ENCODE measurements around the gene FAM193A.

DNA sequence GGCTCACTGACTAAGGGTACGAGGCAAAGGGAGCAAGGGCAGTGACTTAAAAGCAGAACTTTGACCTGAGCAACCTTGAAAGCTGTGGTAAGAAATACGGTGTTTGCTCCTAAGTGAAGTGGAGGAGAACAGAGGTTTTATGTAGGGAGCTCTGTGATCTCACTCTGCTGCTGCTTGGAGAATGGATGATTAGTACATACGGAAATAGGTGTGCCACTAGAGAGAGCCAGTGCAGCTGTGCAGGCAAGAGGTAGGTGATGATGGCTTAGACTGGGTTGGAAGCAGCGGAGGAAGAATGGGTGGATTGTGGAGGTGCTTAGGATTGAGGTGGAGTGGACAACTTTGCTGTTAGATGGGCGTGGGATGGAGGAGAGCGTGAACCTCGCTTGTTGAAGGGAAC, 85.0 kb downstream of the FAM193A start:
- TF ChIP-seq, protein P1, sequence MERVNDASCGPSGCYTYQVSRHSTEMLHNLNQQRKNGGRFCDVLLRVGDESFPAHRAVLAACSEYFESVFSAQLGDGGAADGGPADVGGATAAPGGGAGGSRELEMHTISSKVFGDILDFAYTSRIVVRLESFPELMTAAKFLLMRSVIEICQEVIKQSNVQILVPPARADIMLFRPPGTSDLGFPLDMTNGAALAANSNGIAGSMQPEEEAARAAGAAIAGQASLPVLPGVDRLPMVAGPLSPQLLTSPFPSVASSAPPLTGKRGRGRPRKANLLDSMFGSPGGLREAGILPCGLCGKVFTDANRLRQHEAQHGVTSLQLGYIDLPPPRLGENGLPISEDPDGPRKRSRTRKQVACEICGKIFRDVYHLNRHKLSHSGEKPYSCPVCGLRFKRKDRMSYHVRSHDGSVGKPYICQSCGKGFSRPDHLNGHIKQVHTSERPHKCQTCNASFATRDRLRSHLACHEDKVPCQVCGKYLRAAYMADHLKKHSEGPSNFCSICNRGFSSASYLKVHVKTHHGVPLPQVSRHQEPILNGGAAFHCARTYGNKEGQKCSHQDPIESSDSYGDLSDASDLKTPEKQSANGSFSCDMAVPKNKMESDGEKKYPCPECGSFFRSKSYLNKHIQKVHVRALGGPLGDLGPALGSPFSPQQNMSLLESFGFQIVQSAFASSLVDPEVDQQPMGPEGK (CRISPR knock-in tag; IDR thresholded peaks at IDR 0.05; ENCODE audit: borderline replicate concordance) = no peak
- no peak for TF ChIP-seq SNAI2 (CRISPR knock-in tag; IDR thresholded peaks at IDR 0.05)
- TF ChIP-seq PPARA (CRISPR knock-in tag; IDR thresholded peaks at IDR 0.05; ENCODE audit: borderline replicate concordance) = no peak
- no peak for TF ChIP-seq ZFP3 (CRISPR knock-in tag; IDR thresholded peaks at IDR 0.05)
- no peak for TF ChIP-seq GLIS3 (CRISPR knock-in tag; IDR thresholded peaks at IDR 0.05)
- no peak for TF ChIP-seq RARB (CRISPR knock-in tag; IDR thresholded peaks at IDR 0.05)
